H54 (cell line): ENCODE measurements around the gene ESRRA.

ENCODE experiments used
- DNase-seq: peaks from one replicate; pipeline ENCODE4 v3.0.0; 2011; ENCODE audit warnings: low spot score, mixed read lengths; ENCODE audit not compliant: insufficient read length
- FAIRE-seq: peaks from 3 replicates; lab custom pipeline; 2011; peaks lifted over from hg19 to GRCh38; lab: Jason Lieb, UNC
- POLR2A ChIP-seq: IDR thresholded peaks from 2 replicates; pipeline ENCODE4 v1.6.1; 2011; ENCODE audit warnings: low read depth, mild to moderate bottlenecking, low read length

The ESRRA gene

DNA sequence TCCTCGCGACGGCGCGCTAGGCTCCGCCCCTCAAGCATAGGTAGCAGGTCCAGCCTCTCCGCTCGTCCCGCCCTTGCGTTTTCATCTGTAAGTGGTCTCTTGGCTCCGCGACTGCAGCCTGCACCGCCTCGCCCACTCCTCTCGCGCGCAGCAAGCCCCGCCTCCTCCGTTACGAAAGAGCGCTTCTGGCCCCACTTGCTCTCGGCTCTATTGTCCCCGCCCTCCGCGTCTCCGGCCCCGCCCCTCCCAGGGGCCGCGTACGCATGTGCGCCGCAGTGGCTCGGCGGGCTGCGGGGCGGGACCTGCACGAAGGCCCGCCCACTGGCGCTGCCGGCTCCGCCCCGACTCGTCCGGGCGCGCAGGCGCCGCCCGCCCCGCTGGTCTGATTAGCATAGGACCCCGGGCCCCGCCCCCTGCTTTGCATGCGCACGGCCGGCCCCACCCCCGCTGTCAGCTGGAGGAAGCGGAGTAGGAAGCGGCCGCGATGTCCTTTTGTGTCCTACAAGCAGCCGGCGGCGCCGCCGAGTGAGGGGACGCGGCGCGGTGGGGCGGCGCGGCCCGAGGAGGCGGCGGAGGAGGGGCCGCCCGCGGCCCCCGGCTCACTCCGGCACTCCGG is at the start of gene ESRRA:
Gene ESRRA, plus strand, starts transcription at position 450 of the 616 bp plus-strand sequence. CDS start 1,656 bp downstream, outside the sequence.
- DNase-seq = peak; percentile 95
- no peak for FAIRE-seq
- TF ChIP-seq POLR2A = peak; percentile 48; the same call in 1 of the 2 replicates

- FAIRE-seq (no peak), DNase-seq (no peak)
- TF ChIP-seq POLR2A = no peak
Measured at GRCh38 chr11:64256300-64256699, 49.0 kb upstream of the ESRRA start.

GRCh38 chr11:64258356-64258755 is 47.0 kb upstream of the ESRRA start:
- TF ChIP-seq POLR2A = no peak
- FAIRE-seq (no peak), DNase-seq (no peak)

- TF ChIP-seq POLR2A = no peak
- DNase-seq = no peak
- FAIRE-seq = no peak
Measured at GRCh38 chr11:64258946-64259532, 46.3 kb upstream of the ESRRA start.

DNA sequence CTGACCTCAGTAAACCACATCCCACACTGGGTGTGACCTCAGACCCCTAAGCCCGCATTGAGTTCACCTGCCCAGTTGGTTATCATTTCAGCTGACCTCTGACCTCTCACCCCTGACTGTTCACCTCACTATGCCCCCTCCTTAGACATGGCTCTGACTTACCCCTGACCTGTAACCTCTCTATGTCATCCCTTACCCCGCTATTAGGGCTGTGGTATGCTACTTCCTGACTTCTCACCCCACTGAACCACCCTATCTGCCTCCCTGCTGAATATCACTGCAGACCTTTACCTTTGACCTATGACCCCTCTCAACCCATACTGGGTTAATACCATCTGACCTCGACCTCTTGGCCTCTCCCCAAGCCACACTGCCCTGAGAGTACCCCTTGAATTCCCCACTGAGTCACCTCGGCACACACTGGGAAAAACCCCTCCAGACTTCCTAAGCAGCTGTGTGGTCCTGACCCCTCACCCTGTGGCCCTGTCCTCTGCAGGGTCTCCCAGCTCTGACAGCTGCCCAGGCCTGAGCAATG is 45.7 kb upstream of the ESRRA start:
- DNase-seq (no peak), FAIRE-seq (no peak)
- no peak for TF ChIP-seq POLR2A

DNA sequence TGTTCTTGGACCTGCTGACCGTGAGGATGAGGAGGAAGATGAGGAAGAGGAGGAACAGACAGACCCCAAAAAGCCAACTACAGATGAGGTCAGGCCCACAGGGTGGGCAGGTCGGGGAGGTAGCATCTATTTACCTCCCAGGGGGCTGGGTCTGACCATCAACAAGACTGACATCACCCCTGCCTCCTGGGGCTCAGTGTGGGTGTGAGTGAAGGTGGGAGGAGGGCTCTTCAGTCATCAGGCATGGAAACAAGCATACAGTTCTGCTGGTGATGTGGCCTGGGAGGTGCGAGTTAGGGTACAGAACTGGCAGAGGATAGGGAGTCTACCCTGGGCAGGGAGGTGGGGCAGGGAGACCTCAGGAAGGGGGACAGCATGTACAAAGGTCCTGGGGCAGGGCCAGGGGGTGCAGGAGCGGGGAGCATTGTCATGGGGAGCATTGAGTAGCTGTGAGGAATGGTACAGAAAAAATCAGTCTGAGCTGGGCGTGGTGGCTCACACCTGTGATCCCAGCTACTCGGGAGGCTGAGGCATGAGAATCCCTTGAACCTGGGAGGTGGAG is 45.1 kb upstream of the ESRRA start:
- FAIRE-seq (no peak), DNase-seq (no peak)
- TF ChIP-seq POLR2A = no peak

DNA sequence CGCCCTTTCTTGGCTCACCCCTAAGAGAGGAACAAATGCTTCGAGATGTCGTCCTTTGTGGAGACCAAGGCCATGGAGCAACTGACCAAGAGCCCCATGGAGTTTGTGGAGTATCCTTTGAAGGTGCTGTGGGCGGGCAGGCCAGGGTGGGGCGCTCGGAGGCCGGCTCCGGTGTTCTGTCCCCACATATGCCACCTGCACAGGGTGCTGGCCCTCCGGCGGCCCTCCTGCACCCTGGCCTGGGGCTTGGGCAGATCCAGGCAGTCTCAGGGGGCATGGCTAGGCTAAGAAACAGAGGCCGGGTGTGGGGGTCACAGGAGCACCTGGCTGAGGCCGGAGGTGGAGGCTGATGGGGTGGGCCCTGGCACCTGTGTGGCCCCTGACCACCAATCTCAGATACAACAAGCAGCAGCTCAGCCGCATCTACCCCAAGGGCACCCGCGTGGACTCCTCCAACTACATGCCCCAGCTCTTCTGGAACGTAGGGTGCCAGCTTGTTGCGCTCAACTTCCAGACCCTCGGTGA is 43.7 kb upstream of the ESRRA start:
- no peak for TF ChIP-seq POLR2A
- no peak for FAIRE-seq
- DNase-seq = no peak

- no peak for TF ChIP-seq POLR2A
- FAIRE-seq = no peak
- DNase-seq = no peak
Measured at GRCh38 chr11:64262271-64263002, 42.9 kb upstream of the ESRRA start.

GRCh38 chr11:64263021-64263946 is 42.0 kb upstream of the ESRRA start:
- DNase-seq = no peak
- no peak for FAIRE-seq
- TF ChIP-seq POLR2A = no peak

- FAIRE-seq (no peak), DNase-seq (no peak)
- no peak for TF ChIP-seq POLR2A
Measured at GRCh38 chr11:64263947-64264317, 41.4 kb upstream of the ESRRA start.

GRCh38 chr11:64264371-64264852 is 40.9 kb upstream of the ESRRA start:
- no peak for TF ChIP-seq POLR2A
- no peak for DNase-seq
- FAIRE-seq = no peak

DNA sequence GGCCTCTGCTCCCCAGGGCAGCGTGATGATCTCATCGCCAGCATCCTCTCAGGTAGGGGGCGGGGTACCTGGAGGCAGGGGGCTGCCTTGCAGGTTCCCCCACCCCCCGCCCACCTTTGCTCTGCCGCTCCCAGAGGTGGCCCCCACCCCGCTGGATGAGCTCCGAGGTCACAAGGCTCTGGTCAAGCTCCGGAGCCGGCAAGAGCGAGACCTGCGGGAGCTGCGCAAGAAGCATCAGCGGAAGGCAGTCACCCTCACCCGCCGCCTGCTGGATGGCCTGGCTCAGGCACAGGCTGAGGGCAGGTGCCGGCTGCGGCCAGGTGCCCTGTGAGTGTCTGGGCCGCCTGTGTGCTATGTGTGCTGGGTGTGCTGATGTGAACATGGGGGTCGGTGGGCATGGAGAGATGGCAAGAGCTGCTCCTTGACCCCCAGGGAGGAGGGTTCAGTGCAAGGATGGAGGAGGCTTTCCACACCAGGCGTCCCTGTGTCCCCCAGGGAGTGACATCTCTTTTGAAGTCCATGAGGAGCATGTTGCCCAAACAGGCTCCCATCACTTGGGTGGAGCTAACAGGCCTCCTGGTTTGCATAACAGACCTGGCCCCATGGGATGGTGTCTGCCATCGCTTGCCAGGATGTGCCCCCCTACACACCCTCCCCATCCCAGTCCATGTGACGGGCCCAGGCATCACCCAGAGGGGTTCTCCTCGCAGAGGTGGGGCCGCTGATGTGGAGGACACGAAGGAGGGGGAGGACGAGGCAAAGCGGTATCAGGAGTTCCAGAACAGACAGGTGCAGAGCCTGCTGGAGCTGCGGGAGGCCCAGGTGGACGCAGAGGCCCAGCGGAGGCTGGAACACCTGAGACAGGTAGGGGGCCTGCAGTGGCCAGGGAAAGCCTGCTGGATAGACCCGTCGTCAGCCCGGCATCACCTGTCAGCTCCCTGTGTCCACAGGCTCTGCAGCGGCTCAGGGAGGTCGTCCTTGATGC is 39.9 kb upstream of the ESRRA start:
- no peak for DNase-seq
- no peak for TF ChIP-seq POLR2A
- no peak for FAIRE-seq

DNA sequence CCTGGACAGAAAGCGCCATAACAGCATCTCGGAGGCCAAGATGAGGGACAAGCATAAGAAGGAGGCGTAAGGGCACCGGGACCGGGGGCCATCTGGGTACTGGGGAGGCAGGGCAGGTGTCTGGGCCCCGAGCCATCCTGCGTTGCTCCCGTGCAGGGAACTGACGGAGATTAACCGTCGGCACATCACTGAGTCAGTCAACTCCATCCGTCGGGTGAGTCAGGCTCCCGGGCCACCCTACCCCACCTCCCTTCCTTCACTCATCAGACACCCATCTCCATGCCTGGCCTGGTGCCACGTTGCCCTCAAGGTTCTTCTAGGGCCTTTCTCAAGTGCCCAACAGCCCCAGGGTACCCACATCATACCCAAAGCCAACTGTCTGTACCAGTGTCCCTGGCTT is 39.0 kb upstream of the ESRRA start:
- FAIRE-seq (no peak), DNase-seq (no peak)
- no peak for TF ChIP-seq POLR2A
